ENCODE measurements around the gene SPN.
"Not testable (repeated sequence)": the region's sequence is repeated elsewhere in the genome, so short reads cannot be mapped to it uniquely, and the experiment has no call there.

SPN gene

DNA sequence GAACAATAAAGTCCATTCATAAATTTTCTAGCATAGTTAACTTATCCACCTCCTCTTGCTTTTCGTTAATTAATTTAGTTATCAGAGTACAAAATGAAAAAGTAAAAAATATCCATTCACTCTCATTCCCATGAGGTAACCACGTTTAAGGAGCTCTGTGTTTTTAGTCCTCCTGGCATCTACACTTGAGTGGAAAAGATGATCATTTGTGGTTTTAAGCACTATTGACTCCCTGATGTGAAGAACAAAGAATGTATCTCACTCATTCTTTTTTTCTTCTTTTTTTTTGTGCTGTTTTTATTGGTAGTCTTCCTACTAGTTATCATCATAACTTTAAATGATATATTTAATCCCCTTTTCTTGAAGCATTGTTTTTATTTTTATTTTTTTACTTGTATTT lies 42.0 kb downstream of the SPN start:
- Histone ChIP-seq H3K36me3 (ENCODE audit: insufficient read depth, low read length) (no peaks in the 10 kb centered on the region), H3K27ac (ENCODE audit: low read length) (no peak overlapping the region), H3K4me1 (ENCODE audit: insufficient read depth, low read length) (peaks cover 17% of the 10 kb centered on the region), H3K4me3 (ENCODE audit: low read depth in 1 of 2, low read length in 2 of 2) (no peak overlapping the region), H3K79me2 (ENCODE audit: insufficient read depth, low read length) (no peaks in the 10 kb centered on the region), H3K9ac (ENCODE audit: low read depth, low read length) (no peak overlapping the region), H2AFZ (ENCODE audit: low read depth, low read length) (no peak overlapping the region), H3K27me3 (ENCODE audit: insufficient read depth, low read length, poor library complexity) (no peaks in the 10 kb centered on the region), H3K9me3 (ENCODE audit: insufficient read depth, low read length, severe bottlenecking) (no peaks in the 10 kb centered on the region), H3K4me2 (ENCODE audit: insufficient read depth, low read length) (no peak overlapping the region), H4K20me1 (ENCODE audit: insufficient read depth, low read length) (no peaks in the 10 kb centered on the region)
- ATAC-seq (ENCODE audit: insufficient read depth, low read depth) (no peak), DNase-seq (no peak)
- TF ChIP-seq CTCF (IDR thresholded peaks at IDR 0.05; ENCODE audit: borderline replicate concordance, extremely low read depth, low read length, poor library complexity, severe bottlenecking) (no peak), EZH2 (IDR thresholded peaks at IDR 0.05; ENCODE audit: borderline replicate concordance, low read depth, low read length, severe bottlenecking) (no peak)

DNA sequence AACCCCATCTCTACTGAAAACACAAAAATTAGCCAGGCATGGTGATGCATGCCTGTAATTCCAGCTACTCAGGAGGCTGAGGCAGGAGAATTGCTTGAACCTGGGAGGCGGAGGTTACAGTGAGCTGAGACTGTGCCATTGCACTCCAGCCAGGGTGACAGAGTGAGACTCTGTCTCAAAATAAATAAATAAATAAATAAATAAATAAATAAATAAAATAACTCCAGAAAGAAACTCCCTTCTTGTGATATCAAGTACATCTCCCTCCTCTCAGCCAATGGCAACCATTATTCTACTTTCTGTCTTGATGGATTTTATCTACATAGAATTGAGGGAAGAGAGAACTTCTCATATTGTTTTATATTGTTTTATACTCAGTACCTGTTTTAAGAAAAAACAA lies 44.1 kb downstream of the SPN start:
- DNase-seq; H3K4me1 ChIP-seq (ENCODE audit: insufficient read depth, low read length); H3K9ac ChIP-seq (ENCODE audit: low read depth, low read length); H3K4me2 ChIP-seq (ENCODE audit: insufficient read depth, low read length); H4K20me1 ChIP-seq (ENCODE audit: insufficient read depth, low read length); H2AFZ ChIP-seq (ENCODE audit: low read depth, low read length); H3K27me3 ChIP-seq (ENCODE audit: insufficient read depth, low read length, poor library complexity); H3K4me3 ChIP-seq (ENCODE audit: low read depth in 1 of 2, low read length in 2 of 2); H3K36me3 ChIP-seq (ENCODE audit: insufficient read depth, low read length); H3K9me3 ChIP-seq (ENCODE audit: insufficient read depth, low read length, severe bottlenecking); ATAC-seq (ENCODE audit: insufficient read depth, low read depth); H3K27ac ChIP-seq (ENCODE audit: low read length); H3K79me2 ChIP-seq (ENCODE audit: insufficient read depth, low read length): not testable (repeated sequence)

DNA sequence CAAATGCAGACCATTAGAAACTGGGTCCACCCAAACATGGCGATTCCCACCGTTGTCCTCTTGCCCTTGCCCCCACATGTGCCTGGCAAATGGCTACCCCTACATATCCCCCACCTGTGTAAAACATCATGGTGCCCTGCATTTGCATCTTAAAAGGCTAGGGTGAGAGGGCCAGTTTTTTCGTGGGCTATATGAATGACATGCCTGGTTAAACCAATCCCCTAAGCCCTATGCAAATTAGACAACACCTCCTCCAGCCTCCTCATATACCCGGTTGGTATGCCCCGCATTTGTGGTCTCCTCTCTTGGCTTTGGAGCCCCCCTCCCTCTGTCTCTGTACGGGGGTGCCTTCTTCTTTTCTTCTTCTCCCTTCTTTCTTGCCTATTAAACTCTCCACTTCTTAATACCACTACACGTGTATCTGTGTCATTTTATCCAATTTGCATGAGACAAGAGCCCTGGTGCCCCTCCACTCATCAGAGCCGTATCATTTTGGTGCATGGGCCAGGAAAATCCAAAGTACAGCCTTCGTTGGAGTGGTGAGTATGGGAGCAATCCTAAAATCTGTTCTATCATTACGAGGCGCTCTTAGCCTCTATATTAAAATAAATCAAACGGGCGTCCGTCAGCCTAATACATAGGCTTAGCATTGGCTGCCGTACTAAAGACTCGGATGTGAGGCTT lies 46.0 kb downstream of the SPN start:
- H3K4me2 ChIP-seq (ENCODE audit: insufficient read depth, low read length), result no peak overlapping the region

DNA sequence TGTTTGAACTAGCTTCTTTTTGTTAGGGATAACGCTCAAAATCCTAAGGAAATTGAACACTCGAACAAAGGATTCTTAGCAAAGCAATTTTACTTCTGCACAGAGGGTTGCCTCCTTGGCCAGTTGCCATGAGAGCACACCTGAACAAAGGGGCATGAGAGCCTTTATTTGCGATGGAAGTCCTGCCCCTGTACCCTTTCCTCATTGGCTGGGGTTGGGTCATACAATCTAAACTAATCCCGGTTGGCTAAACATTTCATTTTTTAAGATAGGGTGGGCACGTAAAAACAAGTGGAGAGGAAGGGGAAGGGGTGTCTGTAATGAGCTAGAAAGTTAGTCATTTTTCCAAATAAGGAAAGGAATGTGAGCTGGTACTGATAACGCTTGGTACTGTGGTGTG lies 46.6 kb downstream of the SPN start:
- not testable (repeated sequence) for H3K4me1 ChIP-seq (ENCODE audit: insufficient read depth, low read length); H3K4me3 ChIP-seq (ENCODE audit: low read depth in 1 of 2, low read length in 2 of 2); ATAC-seq (ENCODE audit: insufficient read depth, low read depth); H3K9me3 ChIP-seq (ENCODE audit: insufficient read depth, low read length, severe bottlenecking); H3K9ac ChIP-seq (ENCODE audit: low read depth, low read length); H3K4me2 ChIP-seq (ENCODE audit: insufficient read depth, low read length); H3K36me3 ChIP-seq (ENCODE audit: insufficient read depth, low read length); H3K27me3 ChIP-seq (ENCODE audit: insufficient read depth, low read length, poor library complexity); DNase-seq; H3K27ac ChIP-seq (ENCODE audit: low read length); H3K79me2 ChIP-seq (ENCODE audit: insufficient read depth, low read length); H4K20me1 ChIP-seq (ENCODE audit: insufficient read depth, low read length); H2AFZ ChIP-seq (ENCODE audit: low read depth, low read length)

More for the DNA sequence above, 46.0 kb downstream of the SPN start:
- Histone ChIP-seq H3K4me1 (ENCODE audit: insufficient read depth, low read length) (peaks cover 4% of the 10 kb centered on the region), H3K9ac (ENCODE audit: low read depth, low read length) (no peak overlapping the region), H3K4me3 (ENCODE audit: low read depth in 1 of 2, low read length in 2 of 2) (no peak overlapping the region), H4K20me1 (ENCODE audit: insufficient read depth, low read length) (no peaks in the 10 kb centered on the region), H3K27me3 (ENCODE audit: insufficient read depth, low read length, poor library complexity) (no peaks in the 10 kb centered on the region), H2AFZ (ENCODE audit: low read depth, low read length) (no peak overlapping the region), H3K27ac (ENCODE audit: low read length) (no peak overlapping the region), H3K9me3 (ENCODE audit: insufficient read depth, low read length, severe bottlenecking) (no peaks in the 10 kb centered on the region), H3K79me2 (ENCODE audit: insufficient read depth, low read length) (no peaks in the 10 kb centered on the region), H3K36me3 (ENCODE audit: insufficient read depth, low read length) (no peaks in the 10 kb centered on the region)
- TF ChIP-seq EZH2 (IDR thresholded peaks at IDR 0.05; ENCODE audit: borderline replicate concordance, low read depth, low read length, severe bottlenecking), result no peak
- TF ChIP-seq CTCF (IDR thresholded peaks at IDR 0.05; ENCODE audit: borderline replicate concordance, extremely low read depth, low read length, poor library complexity, severe bottlenecking), result no peak
- DNase-seq, result no peak
- no peak for ATAC-seq (ENCODE audit: insufficient read depth, low read depth)

Data from DND-41 (cell line).